ENCODE data around the gene TMEM74B.

GRCh38 chr20:1197801-1198200 lies 13.0 kb upstream of the TMEM74B start:
- no peak for TF ChIP-seq CTCF (conservative IDR thresholded peaks at IDR 0.05; ENCODE audit: low read length)
- no peak for TF ChIP-seq EZH2phosphoT487 (IDR thresholded peaks at IDR 0.05; ENCODE audit: borderline replicate concordance)

Data from Loucy (cell line).